Measurements from ENCODE around the gene KCNK4. TPM values are rescaled to one million over a fixed set of nuclear protein-coding genes. Genes with fewer than 3 reads are reported as not detected.

Gene KCNK4
- total and polyA plus RNA-seq, 4 donors: not detected

GRCh38 chr11:64294774-64295173, 3.7 kb downstream of the KCNK4 start (continued):
- TF ChIP-seq, protein P1, sequence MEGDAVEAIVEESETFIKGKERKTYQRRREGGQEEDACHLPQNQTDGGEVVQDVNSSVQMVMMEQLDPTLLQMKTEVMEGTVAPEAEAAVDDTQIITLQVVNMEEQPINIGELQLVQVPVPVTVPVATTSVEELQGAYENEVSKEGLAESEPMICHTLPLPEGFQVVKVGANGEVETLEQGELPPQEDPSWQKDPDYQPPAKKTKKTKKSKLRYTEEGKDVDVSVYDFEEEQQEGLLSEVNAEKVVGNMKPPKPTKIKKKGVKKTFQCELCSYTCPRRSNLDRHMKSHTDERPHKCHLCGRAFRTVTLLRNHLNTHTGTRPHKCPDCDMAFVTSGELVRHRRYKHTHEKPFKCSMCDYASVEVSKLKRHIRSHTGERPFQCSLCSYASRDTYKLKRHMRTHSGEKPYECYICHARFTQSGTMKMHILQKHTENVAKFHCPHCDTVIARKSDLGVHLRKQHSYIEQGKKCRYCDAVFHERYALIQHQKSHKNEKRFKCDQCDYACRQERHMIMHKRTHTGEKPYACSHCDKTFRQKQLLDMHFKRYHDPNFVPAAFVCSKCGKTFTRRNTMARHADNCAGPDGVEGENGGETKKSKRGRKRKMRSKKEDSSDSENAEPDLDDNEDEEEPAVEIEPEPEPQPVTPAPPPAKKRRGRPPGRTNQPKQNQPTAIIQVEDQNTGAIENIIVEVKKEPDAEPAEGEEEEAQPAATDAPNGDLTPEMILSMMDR (IDR thresholded peaks at IDR 0.05; ENCODE audit: low read depth, low read length, missing input control): no peak
- no peak for TF ChIP-seq SP1 (IDR thresholded peaks at IDR 0.05)
- no peak for TF ChIP-seq MAX (IDR thresholded peaks at IDR 0.05)
- no peak for TF ChIP-seq TAF1 (conservative IDR thresholded peaks at IDR 0.05)
- TF ChIP-seq FOXA2 (IDR thresholded peaks at IDR 0.05): no peak
- no peak for TF ChIP-seq YY1 (IDR thresholded peaks at IDR 0.05)

- 89% methylated on average over 4 of the region's 4 CpGs for WGBS
- TF ChIP-seq MAX (IDR thresholded peaks at IDR 0.05) (no peak), ZBTB33 (IDR thresholded peaks at IDR 0.05) (no peak), FOXA2 (IDR thresholded peaks at IDR 0.05) (no peak)
- TF ChIP-seq, protein P1 (IDR thresholded peaks at IDR 0.05; ENCODE audit: low read depth, low read length, missing input control): no peak
- H3K9me3 ChIP-seq (ENCODE audit: control insufficient read depth in 4 of 4, low read length in 3 of 4): no peaks in the 10 kb centered on the region
- H3K27me3 ChIP-seq (ENCODE audit: control insufficient read depth in 4 of 4, insufficient read depth in 4 of 4, low read length in 3 of 4): peaks cover 4 to 27% (median 9%) of the 10 kb centered on the region in 4 donors
- H3K4me1 ChIP-seq (ENCODE audit: control insufficient read depth in 4 of 4, insufficient read depth in 4 of 4, low read length in 3 of 4): peaks cover 17 to 39% (median 19%) of the 10 kb centered on the region in 4 donors
- no peak overlapping the region for H3K4me3 ChIP-seq (ENCODE audit: low read depth in 1 of 3, low read length in 3 of 3)
- H3K9ac ChIP-seq (ENCODE audit: low read depth in 1 of 2, low read length in 2 of 2): no peak overlapping the region
- H3K27ac ChIP-seq (ENCODE audit: low read depth in 1 of 2, low read length in 2 of 2): no peak overlapping the region
- no peaks in the 10 kb centered on the region for H3K36me3 ChIP-seq (ENCODE audit: control insufficient read depth in 4 of 4, insufficient read depth in 3 of 4, low read depth in 1 of 4, low read length in 3 of 4)
- no peak for DNase-seq (ENCODE audit: low spot score)
Observed at GRCh38 chr11:64295760-64296159, 4.7 kb downstream of the KCNK4 start.

DNA sequence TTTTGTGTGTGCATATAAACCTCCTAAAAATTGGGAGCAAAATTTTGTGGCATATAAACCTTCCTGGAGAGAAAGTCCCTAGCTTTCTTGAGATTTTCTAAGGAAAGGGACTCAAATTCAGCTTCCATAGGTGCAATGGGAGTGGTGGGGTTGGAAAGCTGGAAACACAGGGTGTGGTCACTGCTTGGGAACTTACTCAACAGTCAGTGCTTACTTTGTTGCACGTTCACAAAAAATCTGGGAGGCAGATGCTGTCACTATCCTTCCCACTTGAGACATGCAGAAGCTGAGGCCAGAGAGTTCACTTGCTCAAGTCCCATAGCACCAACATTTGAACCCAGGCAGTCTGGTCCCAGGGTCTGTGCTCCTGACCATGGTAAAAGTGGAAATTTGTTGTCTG, 5.1 kb downstream of the KCNK4 start:
- DNase-seq (ENCODE audit: low spot score): no peak
- WGBS: 57% methylated on average over 1 of the region's 1 CpG
- no peak overlapping the region for H3K4me3 ChIP-seq (ENCODE audit: low read depth in 1 of 3, low read length in 3 of 3)
- no peaks in the 10 kb centered on the region for H3K9me3 ChIP-seq (ENCODE audit: control insufficient read depth in 4 of 4, low read length in 3 of 4)
- H3K4me1 ChIP-seq (ENCODE audit: control insufficient read depth in 4 of 4, insufficient read depth in 4 of 4, low read length in 3 of 4): peaks cover 19 to 40% (median 19%) of the 10 kb centered on the region in 4 donors
- peaks cover 4 to 24% (median 9%) of the 10 kb centered on the region in 4 donors for H3K27me3 ChIP-seq (ENCODE audit: control insufficient read depth in 4 of 4, insufficient read depth in 4 of 4, low read length in 3 of 4)
- no peak overlapping the region for H3K9ac ChIP-seq (ENCODE audit: low read depth in 1 of 2, low read length in 2 of 2)
- H3K27ac ChIP-seq (ENCODE audit: low read depth in 1 of 2, low read length in 2 of 2): no peak overlapping the region
- no peaks in the 10 kb centered on the region for H3K36me3 ChIP-seq (ENCODE audit: control insufficient read depth in 4 of 4, insufficient read depth in 3 of 4, low read depth in 1 of 4, low read length in 3 of 4)
- TF ChIP-seq ATF3 (IDR thresholded peaks at IDR 0.05): no peak
- no peak for TF ChIP-seq FOXA2 (IDR thresholded peaks at IDR 0.05)
- TF ChIP-seq JUND (IDR thresholded peaks at IDR 0.05): no peak
- no peak for TF ChIP-seq EGR1 (IDR thresholded peaks at IDR 0.05; ENCODE audit: low read depth in 2 of 2)
- TF ChIP-seq RXRA (IDR thresholded peaks at IDR 0.05): no peak
- no peak for TF ChIP-seq MAX (IDR thresholded peaks at IDR 0.05)
- TF ChIP-seq NR2F2 (IDR thresholded peaks at IDR 0.05): no peak
- no peak for TF ChIP-seq FOXA1 (IDR thresholded peaks at IDR 0.05)
- no peak for TF ChIP-seq TAF1 (conservative IDR thresholded peaks at IDR 0.05)
- TF ChIP-seq SP1 (IDR thresholded peaks at IDR 0.05): no peak
- TF ChIP-seq GABPA (IDR thresholded peaks at IDR 0.05 in 1 of 2, conservative IDR thresholded peaks at IDR 0.05 in 1 of 2): no peak
- TF ChIP-seq ZBTB33 (IDR thresholded peaks at IDR 0.05): no peak
- no peak for TF ChIP-seq HNF4A (conservative IDR thresholded peaks at IDR 0.05)
- TF ChIP-seq, protein P2, sequence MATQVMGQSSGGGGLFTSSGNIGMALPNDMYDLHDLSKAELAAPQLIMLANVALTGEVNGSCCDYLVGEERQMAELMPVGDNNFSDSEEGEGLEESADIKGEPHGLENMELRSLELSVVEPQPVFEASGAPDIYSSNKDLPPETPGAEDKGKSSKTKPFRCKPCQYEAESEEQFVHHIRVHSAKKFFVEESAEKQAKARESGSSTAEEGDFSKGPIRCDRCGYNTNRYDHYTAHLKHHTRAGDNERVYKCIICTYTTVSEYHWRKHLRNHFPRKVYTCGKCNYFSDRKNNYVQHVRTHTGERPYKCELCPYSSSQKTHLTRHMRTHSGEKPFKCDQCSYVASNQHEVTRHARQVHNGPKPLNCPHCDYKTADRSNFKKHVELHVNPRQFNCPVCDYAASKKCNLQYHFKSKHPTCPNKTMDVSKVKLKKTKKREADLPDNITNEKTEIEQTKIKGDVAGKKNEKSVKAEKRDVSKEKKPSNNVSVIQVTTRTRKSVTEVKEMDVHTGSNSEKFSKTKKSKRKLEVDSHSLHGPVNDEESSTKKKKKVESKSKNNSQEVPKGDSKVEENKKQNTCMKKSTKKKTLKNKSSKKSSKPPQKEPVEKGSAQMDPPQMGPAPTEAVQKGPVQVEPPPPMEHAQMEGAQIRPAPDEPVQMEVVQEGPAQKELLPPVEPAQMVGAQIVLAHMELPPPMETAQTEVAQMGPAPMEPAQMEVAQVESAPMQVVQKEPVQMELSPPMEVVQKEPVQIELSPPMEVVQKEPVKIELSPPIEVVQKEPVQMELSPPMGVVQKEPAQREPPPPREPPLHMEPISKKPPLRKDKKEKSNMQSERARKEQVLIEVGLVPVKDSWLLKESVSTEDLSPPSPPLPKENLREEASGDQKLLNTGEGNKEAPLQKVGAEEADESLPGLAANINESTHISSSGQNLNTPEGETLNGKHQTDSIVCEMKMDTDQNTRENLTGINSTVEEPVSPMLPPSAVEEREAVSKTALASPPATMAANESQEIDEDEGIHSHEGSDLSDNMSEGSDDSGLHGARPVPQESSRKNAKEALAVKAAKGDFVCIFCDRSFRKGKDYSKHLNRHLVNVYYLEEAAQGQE (IDR thresholded peaks at IDR 0.05): no peak

Data from liver (tissue), 9 donors.